Tibial nerve (tissue), 4 donors: ENCODE data around the gene SYT8. TPM values are rescaled to one million over a fixed set of nuclear protein-coding genes. Genes with fewer than 3 reads are reported as not detected.
A peak's percentile ranks its signal among the peaks of the same experiment; 100 is the strongest.

ENCODE experiments used
- DNase-seq, 2 donors: peaks; one replicate each; pipeline ENCODE4 v3.0.0-alpha.2; 2019; ENCODE audit warnings: low spot score in 2 of 2
- H3K27ac ChIP-seq, 4 donors: fragments of 200-600 bp; sonication (generic) in 3 of 4; one replicate each; pipeline ENCODE4 v1.5.1; 2017 to 2019; ENCODE audit warnings: mild to moderate bottlenecking in 1 of 4
- H3K27me3 ChIP-seq, 2 donors: fragments of 200-600 bp; sonication (generic) in 1 of 2; one replicate each; pipeline versions ENCODE4 v1.5.1 to v1.6.0; 2017 to 2019
- H3K36me3 ChIP-seq, 3 donors: fragments of 200-600 bp; sonication (generic); one replicate each; pipeline ENCODE4 v1.5.1; 2018 to 2019
- H3K4me1 ChIP-seq, 4 donors: fragments of 200-600 bp; sonication (generic) in 3 of 4; one replicate each; pipeline ENCODE4 v1.5.1; 2017 to 2019
- H3K4me3 ChIP-seq, 4 donors: fragments of 200-600 bp; sonication (generic) in 3 of 4; one replicate each; pipeline ENCODE4 v1.5.1; 2017 to 2019; ENCODE audit warnings: mild to moderate bottlenecking in 1 of 4, moderate library complexity in 1 of 4
- H3K9me3 ChIP-seq, 4 donors: fragments of 200-600 bp; sonication (generic) in 3 of 4; one replicate each; pipeline ENCODE4 v1.5.1; 2017 to 2019
- EP300 ChIP-seq, 2 donors: sonication (generic); formaldehyde crosslinking; IDR thresholded peaks; one replicate each; pipeline ENCODE4 v1.6.1; 2017; ENCODE audit warnings: antibody characterized with exemption in 2 of 2, mild to moderate bottlenecking in 1 of 2
- POLR2A ChIP-seq, 2 donors: fragments of 450-650 bp; IDR thresholded peaks; one replicate each; pipeline ENCODE4 v1.6.1; 2017; ENCODE audit warnings: antibody characterized with exemption in 2 of 2, mild to moderate bottlenecking in 2 of 2, moderate library complexity in 2 of 2
- WGBS, 2 donors: methylation state at CpG; one replicate each; pipeline ENCODE4 v1.1.5; 2018; 5-methylcytosine and 5-hydroxymethylcytosine counted together
- total RNA-seq, 4 donors: library from RNA; depleted of rRNA; stranded (reverse); fragments of >200 nt; gene quantifications; one replicate each; pipeline ENCODE4 v1.1.0, GENCODE V29; 2016
- TF ChIP-seq, protein P1 (sequence below), 5 experiments: fragments of 200-600 bp in 3 of 5; fragments of 450-650 bp in 2 of 5; sonication (generic) in 3 of 5; IDR thresholded peaks; one replicate each; pipeline ENCODE4 v1.5.1; 2016 to 2019; ENCODE audit warnings: antibody characterized with exemption in 5 of 5, mild to moderate bottlenecking in 3 of 5, moderate library complexity in 2 of 5

SYT8 gene
- total RNA-seq, 4 donors from 2014 or later, result 0.39 to 4.2 (median 1.0) TPM; not detected in 1

DNA sequence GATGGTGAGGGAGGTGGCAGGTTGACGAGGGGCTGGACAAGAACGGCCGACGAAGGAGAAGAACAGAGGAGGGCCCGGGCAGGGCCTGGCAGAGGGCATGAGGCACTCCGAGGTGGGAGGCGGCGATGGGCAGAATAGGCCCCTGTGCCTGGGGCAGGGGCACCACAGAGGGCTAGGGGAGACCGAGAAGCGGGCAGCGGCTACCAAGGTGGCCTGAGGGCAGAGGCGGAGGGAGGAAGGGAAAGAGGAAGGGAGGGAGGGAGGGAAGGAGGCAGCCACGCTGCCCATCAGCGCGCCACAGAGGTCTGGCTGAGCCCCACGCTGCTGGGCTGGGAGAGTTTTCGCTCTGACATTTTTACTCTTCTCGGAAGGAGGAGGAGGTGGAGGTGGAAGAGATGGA lies 29.4 kb downstream of the SYT8 start:
- peak overlapping the region; percentile 67 to 91 (median 84) for H3K27ac ChIP-seq

DNA sequence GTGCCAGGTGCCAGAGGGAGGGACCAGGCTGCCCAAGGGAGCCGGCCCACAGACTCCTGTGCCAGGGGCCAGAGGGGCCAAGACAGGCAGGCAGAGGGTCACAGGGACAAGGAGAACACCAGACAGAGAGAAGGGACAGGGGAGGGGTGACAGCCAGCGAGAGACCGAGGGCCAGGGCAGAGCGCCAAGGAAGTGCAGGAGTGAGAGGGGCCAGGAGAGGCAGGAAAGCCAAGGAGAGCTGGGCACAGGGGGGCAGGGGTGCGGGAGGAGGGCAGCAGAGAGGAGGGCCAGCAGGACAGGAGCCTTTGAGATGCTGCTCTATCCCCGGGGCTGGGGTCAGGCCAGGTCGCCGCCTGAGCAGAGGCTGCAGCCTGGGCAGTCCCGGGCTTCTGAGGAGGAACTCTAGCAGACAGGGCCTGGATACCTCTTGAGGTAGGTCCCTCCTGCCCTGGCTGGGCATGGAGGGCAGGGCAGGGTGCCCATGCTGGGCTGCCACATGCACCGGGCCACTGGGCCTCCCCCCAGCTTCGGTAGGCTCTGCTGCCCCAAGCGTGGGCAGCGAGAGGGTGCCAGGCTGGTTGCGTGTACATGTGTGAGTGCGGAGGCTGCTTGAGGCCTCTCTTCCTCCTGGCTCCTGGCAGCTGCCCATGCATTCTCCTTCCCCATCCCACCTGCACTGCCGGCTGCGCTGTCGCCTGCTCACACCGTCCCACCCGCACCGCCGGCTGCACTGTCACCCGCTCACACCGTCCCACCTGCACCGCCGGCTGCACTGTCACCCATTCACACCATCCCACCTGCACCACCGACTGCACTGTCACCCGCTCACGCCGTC lies 30.3 kb downstream of the SYT8 start:
- Histone ChIP-seq H3K27me3 (no peaks in the 10 kb centered on the region), H3K36me3 (no peaks in the 10 kb centered on the region), H3K27ac (peak overlapping the region; percentile 67 to 91 (median 84)), H3K9me3 (no peaks in the 10 kb centered on the region), H3K4me1 (peaks cover 0 to 75% (median 46%) of the 10 kb centered on the region in 4 donors), H3K4me3 (peak overlapping the region in 1 of 4 donors; percentile 35)
- DNase-seq, result no peak
- TF ChIP-seq, protein P1, sequence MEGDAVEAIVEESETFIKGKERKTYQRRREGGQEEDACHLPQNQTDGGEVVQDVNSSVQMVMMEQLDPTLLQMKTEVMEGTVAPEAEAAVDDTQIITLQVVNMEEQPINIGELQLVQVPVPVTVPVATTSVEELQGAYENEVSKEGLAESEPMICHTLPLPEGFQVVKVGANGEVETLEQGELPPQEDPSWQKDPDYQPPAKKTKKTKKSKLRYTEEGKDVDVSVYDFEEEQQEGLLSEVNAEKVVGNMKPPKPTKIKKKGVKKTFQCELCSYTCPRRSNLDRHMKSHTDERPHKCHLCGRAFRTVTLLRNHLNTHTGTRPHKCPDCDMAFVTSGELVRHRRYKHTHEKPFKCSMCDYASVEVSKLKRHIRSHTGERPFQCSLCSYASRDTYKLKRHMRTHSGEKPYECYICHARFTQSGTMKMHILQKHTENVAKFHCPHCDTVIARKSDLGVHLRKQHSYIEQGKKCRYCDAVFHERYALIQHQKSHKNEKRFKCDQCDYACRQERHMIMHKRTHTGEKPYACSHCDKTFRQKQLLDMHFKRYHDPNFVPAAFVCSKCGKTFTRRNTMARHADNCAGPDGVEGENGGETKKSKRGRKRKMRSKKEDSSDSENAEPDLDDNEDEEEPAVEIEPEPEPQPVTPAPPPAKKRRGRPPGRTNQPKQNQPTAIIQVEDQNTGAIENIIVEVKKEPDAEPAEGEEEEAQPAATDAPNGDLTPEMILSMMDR (IDR thresholded peaks at IDR 0.05), result no peak
- no peak for TF ChIP-seq POLR2A (IDR thresholded peaks at IDR 0.05)
- 65 to 67% methylated on average over 29 to 30 of the region's 30 CpGs for WGBS, 2 donors

More for the DNA sequence above, 29.4 kb downstream of the SYT8 start:
- H3K4me1 ChIP-seq, result peaks cover 0 to 67% (median 44%) of the 10 kb centered on the region in 4 donors
- WGBS, 2 donors, result 15 to 16% methylated on average over 18 of the region's 18 CpGs
- DNase-seq, result no peak
- no peaks in the 10 kb centered on the region for H3K36me3 ChIP-seq
- no peaks in the 10 kb centered on the region for H3K27me3 ChIP-seq
- H3K4me3 ChIP-seq, result peak overlapping the region; percentile 9 to 35 (median 22)
- TF ChIP-seq EP300 (IDR thresholded peaks at IDR 0.05) (no peak), POLR2A (IDR thresholded peaks at IDR 0.05) (no peak)
- TF ChIP-seq, protein P1 (IDR thresholded peaks at IDR 0.05), result no peak
- no peaks in the 10 kb centered on the region for H3K9me3 ChIP-seq

DNA sequence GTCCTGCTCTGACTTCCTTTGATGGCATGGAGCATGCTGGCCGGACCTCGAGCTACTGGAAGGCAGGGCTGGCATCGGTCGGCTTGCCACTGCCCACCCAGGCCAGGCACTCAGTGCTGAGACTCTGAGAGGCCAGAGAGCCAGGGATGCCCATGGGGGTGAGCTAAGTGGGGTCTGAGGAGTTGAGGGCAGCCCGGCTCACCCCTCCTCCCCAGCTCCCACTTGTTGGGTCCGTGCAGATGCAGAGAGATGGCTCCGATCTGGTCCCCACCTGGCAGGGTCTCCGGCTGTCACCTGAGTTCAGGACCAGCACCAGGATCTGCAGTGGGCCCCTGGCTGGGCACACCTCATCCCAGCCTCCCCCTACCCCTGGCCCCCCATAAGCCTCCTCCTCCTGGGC lies 31.4 kb downstream of the SYT8 start:
- no peak for DNase-seq
- H3K4me1 ChIP-seq, result peaks cover 0 to 87% (median 53%) of the 10 kb centered on the region in 4 donors
- no peaks in the 10 kb centered on the region for H3K36me3 ChIP-seq
- H3K4me3 ChIP-seq, result no peak overlapping the region
- H3K27me3 ChIP-seq, result peaks cover 0 to 11% of the 10 kb centered on the region in 2 donors
- H3K9me3 ChIP-seq, result no peaks in the 10 kb centered on the region
- no peak for TF ChIP-seq POLR2A (IDR thresholded peaks at IDR 0.05)
- peak overlapping the region in 1 of 4 donors; percentile 0 for H3K27ac ChIP-seq
- WGBS, 2 donors, result 86 to 100% methylated on average over 4 to 8 of the region's 8 CpGs

DNA sequence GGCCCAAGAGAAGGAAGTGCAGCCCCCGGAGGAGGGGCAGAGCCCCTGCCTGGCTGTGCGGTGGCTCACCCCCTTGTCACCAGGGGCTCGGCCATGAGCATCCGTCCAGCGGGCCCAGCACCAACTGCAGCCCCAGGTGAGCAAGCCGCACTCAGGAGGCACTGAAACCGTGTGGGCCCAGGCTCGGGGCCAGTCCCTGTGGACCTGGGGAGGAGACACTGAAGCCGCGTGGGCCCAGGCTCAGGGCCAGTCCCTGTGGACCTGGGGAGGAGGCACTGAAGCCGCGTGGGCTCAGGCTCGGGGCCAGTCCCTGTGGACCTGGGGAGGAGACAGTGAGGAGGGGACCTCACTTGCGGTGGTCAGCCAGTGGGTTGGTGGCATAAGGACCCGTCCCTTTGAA lies 32.0 kb downstream of the SYT8 start:
- Histone ChIP-seq H3K4me1 (peaks cover 0 to 87% (median 53%) of the 10 kb centered on the region in 4 donors), H3K9me3 (no peaks in the 10 kb centered on the region), H3K36me3 (no peaks in the 10 kb centered on the region), H3K4me3 (no peak overlapping the region), H3K27me3 (peaks cover 0 to 13% of the 10 kb centered on the region in 2 donors), H3K27ac (peak overlapping the region in 1 of 4 donors; percentile 0)
- WGBS, 2 donors, result 78 to 85% methylated on average over 10 to 12 of the region's 15 CpGs
- no peak for TF ChIP-seq EP300 (IDR thresholded peaks at IDR 0.05)
- no peak for TF ChIP-seq POLR2A (IDR thresholded peaks at IDR 0.05)
- TF ChIP-seq, protein P1 (IDR thresholded peaks at IDR 0.05), result no peak
- DNase-seq, result no peak

DNA sequence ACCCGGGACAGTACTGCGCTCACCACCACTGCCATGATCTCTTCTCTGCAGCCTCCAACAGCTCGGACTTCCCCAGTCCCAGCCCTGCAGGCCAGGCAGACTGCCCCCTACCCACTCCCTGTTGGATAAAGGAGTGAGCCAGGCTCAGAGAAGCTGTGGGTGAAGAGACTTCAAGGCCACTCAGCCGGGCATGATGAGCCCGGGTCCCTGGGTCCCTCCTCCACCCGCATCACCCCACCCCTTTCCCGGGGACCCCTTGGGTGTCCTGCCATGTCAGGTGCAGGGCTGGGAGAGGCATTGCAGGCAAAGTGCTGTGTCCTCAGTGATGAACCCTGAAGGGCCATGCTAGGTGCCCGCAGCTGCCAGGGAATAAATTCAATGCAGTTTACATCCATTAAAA lies 32.6 kb downstream of the SYT8 start:
- no peak for DNase-seq
- Histone ChIP-seq H3K4me1 (peaks cover 0 to 88% (median 53%) of the 10 kb centered on the region in 4 donors), H3K9me3 (no peaks in the 10 kb centered on the region), H3K4me3 (no peak overlapping the region), H3K27ac (no peak overlapping the region), H3K36me3 (no peaks in the 10 kb centered on the region), H3K27me3 (peaks cover 0 to 13% of the 10 kb centered on the region in 2 donors)
- TF ChIP-seq POLR2A (IDR thresholded peaks at IDR 0.05) (no peak), EP300 (IDR thresholded peaks at IDR 0.05) (no peak)
- TF ChIP-seq, protein P1 (IDR thresholded peaks at IDR 0.05), result no peak
- WGBS, 2 donors, result 68 to 78% methylated on average over 6 to 8 of the region's 8 CpGs
